Kidney (tissue), 11 donors: Measurements from ENCODE around the gene GOLGA6L7. TPM values are rescaled to one million over a fixed set of nuclear protein-coding genes. Genes with fewer than 3 reads are reported as not detected.
"Not testable (repeated sequence)": the region's sequence is repeated elsewhere in the genome, so short reads cannot be mapped to it uniquely, and the experiment has no call there.

ENCODE experiments used
- DNase-seq, 5 donors: peaks; one replicate each; pipeline ENCODE4 v3.0.0-alpha.2; 2013 to 2020
- FAIRE-seq: peaks from 2 replicates; lab custom pipeline; 2012; peaks lifted over from hg19 to GRCh38; lab: Jason Lieb, UNC
- H3K27ac ChIP-seq, 2 donors: one replicate each; pipeline ENCODE4 v1.7.0; 2013; ENCODE audit warnings: low read depth in 2 of 2, low read length in 2 of 2, inconsistent platforms in 1 of 2
- H3K27me3 ChIP-seq: one replicate; pipeline ENCODE4 v1.7.1; 2013; ENCODE audit warnings: low read length, inconsistent platforms; ENCODE audit not compliant: control insufficient read depth, insufficient read depth
- H3K36me3 ChIP-seq, 3 donors: one replicate each; pipeline versions ENCODE4 v1.7.0 to v1.7.1; 2013; ENCODE audit warnings: low read length in 3 of 3, control low read depth in 1 of 3, inconsistent platforms in 1 of 3; ENCODE audit not compliant: insufficient read depth in 3 of 3, control insufficient read depth in 2 of 3
- H3K4me1 ChIP-seq, 3 donors: one replicate each; pipeline versions ENCODE4 v1.7.0 to v1.7.1; 2013; ENCODE audit warnings: low read length in 3 of 3, inconsistent platforms in 1 of 3, low read depth in 1 of 3; ENCODE audit not compliant: control insufficient read depth in 2 of 3, insufficient read depth in 2 of 3
- H3K4me3 ChIP-seq, 3 donors: one replicate each; pipeline versions ENCODE4 v1.7.0 to v1.8.1; 2013; ENCODE audit warnings: low read length in 3 of 3, control low read depth in 1 of 3, inconsistent platforms in 1 of 3
- H3K9ac ChIP-seq, 3 donors: one replicate each; pipeline versions ENCODE4 v1.7.0 to v1.7.1; 2013; ENCODE audit warnings: low read length in 3 of 3, control low read depth in 1 of 3, inconsistent platforms in 1 of 3
- H3K9me3 ChIP-seq, 3 donors: one replicate each; pipeline versions ENCODE4 v1.7.0 to v1.7.1; 2013; ENCODE audit warnings: low read length in 3 of 3, control low read depth in 1 of 3, inconsistent platforms in 1 of 3; ENCODE audit not compliant: control insufficient read depth in 2 of 3, insufficient read depth in 1 of 3
- intact Hi-C: fragments of 100-400 bp; cut with DNase I; formaldehyde crosslinking; loops from one replicate; pipeline ENCODE4 v1.11.1; 2022
- polyA plus RNA-seq: library from polyadenylated mRNA; stranded (reverse); fragments of 350-450 nt; fragmentation: Illumina TruSeq; extraction: RNeasy Lipid Tissue Mini Kit (QIAGEN cat#74804); gene quantifications from one replicate; pipeline ENCODE4 v1.2.3, GENCODE V29; 2014; ENCODE audit warnings: low read depth, low replicate concordance; ENCODE audit not compliant: insufficient read depth
- total RNA-seq: library from RNA; stranded (reverse); fragmentation: NEBNext Ultra II Directional; extraction: Animal tissue kit (Norgen Biotek cat#: 25700); gene quantifications from one replicate; pipeline ENCODE4 v1.2.1, GENCODE V29; 2021
- donor health status: control.
- donor health status: control.
- donor health status: DM: yes; HTN: yes; CAD: no.
- donor health status: Normal renal cell carcinoma (clear cell type).

GOLGA6L7 gene
- total and polyA plus RNA-seq, 2 donors from 2014 or later = not detected

- H3K4me3 ChIP-seq = peak overlapping the region in 2 of 3 donors; percentile 30 to 43
- H3K36me3 ChIP-seq, H3K27ac ChIP-seq, FAIRE-seq, H3K27me3 ChIP-seq, H3K9me3 ChIP-seq, intact Hi-C loops, H3K4me1 ChIP-seq, H3K9ac ChIP-seq: not testable (repeated sequence)
- peak; percentile 69 to 89 (median 87) for DNase-seq
Measured at GRCh38 chr15:28831897-28832587, 16.4 kb downstream of the GOLGA6L7 start.

GRCh38 chr15:28821420-28821819, 27.0 kb downstream of the GOLGA6L7 start:
- H3K9ac ChIP-seq, H3K27ac ChIP-seq, intact Hi-C loops, H3K27me3 ChIP-seq, H3K4me1 ChIP-seq, FAIRE-seq, DNase-seq, H3K36me3 ChIP-seq, H3K9me3 ChIP-seq, H3K4me3 ChIP-seq: not testable (repeated sequence)

DNA sequence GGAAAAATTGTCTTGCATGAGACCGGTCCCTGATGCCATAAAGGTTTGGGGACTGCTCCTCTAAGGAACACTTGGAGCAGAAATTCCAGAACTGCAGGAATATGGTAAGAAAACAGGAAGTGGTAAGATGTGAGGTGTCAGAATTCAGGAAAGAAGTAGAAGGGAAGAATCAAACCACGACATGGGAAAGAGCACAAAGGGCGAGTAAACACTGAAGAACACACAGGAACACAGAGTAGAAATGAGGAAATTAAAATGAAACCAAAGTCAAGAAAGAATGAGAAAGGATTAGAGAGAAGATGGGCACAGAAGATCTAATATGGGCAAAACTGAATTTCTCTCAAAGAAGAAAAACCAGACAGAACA, 28.5 kb downstream of the GOLGA6L7 start:
- H3K9me3 ChIP-seq, intact Hi-C loops, H3K4me3 ChIP-seq, DNase-seq, FAIRE-seq, H3K27me3 ChIP-seq, H3K4me1 ChIP-seq, H3K9ac ChIP-seq, H3K36me3 ChIP-seq, H3K27ac ChIP-seq: not testable (repeated sequence)

DNA sequence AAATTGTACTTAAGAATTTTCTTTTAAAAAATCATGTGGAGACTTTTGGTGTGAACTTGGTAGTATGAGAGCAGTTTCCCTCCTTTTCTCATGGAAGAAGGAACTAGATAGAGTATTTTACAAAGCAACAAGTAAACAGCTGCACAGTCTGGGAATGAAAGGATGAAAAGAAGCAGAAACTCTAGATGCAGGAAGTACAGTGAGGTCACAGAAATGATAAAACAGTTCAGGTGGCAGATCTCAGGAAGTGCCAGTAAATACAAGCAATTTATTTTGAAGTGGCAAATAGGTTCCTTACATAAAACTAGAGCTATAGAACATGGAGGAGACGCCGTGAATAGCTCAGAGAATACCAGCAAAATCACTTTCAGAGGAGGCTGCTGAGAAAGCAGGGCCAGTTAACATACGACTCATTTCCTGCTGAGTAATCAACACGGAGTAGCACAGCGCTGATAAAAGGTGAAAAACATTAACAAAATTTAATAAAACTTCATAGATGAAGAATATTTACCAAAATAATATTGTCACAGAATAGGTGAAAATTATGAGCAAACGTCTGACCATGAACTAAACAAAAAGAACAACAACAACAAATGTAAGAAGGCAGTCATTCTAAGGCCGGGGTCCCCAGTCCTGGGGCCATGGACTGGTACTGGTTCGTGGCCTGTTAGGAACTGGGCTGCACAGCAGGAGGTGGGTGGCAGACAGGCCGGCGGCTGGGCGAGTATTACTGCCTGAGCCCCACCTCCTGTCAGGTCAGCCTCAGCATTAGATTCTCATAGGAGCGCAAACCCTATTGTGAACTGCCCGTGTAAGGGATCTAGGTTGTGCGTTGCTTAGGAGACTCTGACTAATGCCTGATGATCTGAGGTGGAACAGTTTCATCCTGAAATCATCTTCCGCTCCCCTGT, 29.2 kb downstream of the GOLGA6L7 start:
- not testable (repeated sequence) for H3K36me3 ChIP-seq, FAIRE-seq
- DNase-seq = peak in 1 of 5 donors; percentile 4

DNA sequence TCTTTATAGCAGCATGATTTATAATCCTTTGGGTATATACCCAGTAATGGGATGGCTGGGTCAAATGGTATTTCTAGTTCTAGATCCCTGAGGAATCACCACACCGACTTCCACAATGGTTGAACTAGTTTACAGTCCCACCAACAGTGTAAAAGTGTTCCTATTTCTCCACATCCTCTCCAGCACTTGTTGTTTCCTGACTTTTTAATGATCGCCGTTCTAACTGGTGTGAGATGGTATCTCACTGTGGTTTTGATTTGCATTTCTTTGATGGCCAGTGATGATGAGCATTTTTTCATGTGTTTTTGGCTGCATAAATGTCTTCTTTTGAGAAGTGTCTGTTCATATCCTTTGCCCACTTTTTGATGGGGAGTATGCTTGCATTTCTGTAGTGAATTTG, 30.3 kb downstream of the GOLGA6L7 start:
- H3K36me3 ChIP-seq, FAIRE-seq, intact Hi-C loops: not testable (repeated sequence)

More for the DNA sequence above, 29.2 kb downstream of the GOLGA6L7 start:
- H3K9ac ChIP-seq, H3K4me3 ChIP-seq, H3K4me1 ChIP-seq, intact Hi-C loops, H3K27me3 ChIP-seq, H3K9me3 ChIP-seq, H3K27ac ChIP-seq: not testable (repeated sequence)

DNA sequence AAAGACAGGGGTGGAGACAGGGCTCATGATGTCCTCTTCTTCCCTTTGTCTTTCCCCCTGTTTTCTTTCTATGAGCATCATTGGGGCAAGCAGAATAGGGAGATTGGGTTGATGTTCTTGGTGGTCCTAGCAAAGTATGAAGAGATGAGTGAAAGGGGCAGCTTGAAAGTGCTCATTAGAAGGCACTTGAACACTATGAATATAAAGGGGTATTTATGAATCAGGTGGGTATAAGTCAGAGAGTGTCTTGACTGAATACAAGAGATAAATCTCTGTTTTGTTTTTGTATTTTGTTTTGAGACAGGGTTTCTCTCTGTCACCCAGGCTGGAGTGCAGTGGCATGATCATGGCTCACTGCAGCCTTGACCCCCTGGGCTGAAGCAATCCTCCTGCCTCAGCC, 34.4 kb downstream of the GOLGA6L7 start:
- intact Hi-C loops, H3K36me3 ChIP-seq, H3K4me3 ChIP-seq, H3K27me3 ChIP-seq, H3K27ac ChIP-seq, FAIRE-seq, DNase-seq, H3K9ac ChIP-seq, H3K9me3 ChIP-seq, H3K4me1 ChIP-seq: not testable (repeated sequence)

More for the DNA sequence above, 30.3 kb downstream of the GOLGA6L7 start:
- H3K4me1 ChIP-seq, DNase-seq, H3K27ac ChIP-seq, H3K9ac ChIP-seq, H3K27me3 ChIP-seq, H3K4me3 ChIP-seq, H3K9me3 ChIP-seq: not testable (repeated sequence)

DNA sequence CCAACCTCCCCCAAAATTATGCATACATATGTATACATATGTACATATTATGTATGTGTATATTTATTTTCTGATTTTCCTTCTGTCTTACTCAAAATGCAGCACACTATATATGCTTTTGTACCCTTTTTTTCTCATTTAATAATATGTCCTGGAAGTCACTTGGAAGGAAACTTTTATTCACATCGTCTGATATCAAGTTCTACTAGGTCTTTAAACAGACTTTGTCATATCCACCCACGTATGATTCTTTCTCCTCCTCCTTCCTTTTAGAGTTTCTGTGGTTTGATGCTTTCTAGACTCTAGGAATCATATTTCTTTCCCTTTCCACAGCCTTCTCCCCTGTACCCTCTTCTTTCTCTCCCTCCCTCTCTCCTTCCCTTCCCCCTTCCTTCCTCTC, 35.1 kb downstream of the GOLGA6L7 start:
- FAIRE-seq, H3K9me3 ChIP-seq, DNase-seq, H3K27ac ChIP-seq, intact Hi-C loops, H3K4me3 ChIP-seq, H3K36me3 ChIP-seq, H3K9ac ChIP-seq, H3K27me3 ChIP-seq, H3K4me1 ChIP-seq: not testable (repeated sequence)
